OCI-LY1 (cell line): ENCODE results near the gene SLC6A7.

ENCODE experiments used
- H2AFZ ChIP-seq: fragments of 200-600 bp; sonication (generic), shearing (Covaris generic); 2 replicates; pipeline ENCODE4 v1.6.0; 2014; ENCODE audit warnings: antibody characterized with exemption, mild to moderate bottlenecking, low read length
- H3F3A ChIP-seq: fragments of 200-600 bp; sonication (generic), shearing (Covaris generic); 2 replicates; pipeline ENCODE4 v1.6.0; 2014; ENCODE audit warnings: mild to moderate bottlenecking, antibody characterized with exemption, low read length, moderate library complexity; ENCODE audit not compliant: insufficient read depth
- H3K27ac ChIP-seq: fragments of 200-600 bp; sonication (generic); 2 replicates; pipeline ENCODE4 v1.5.1; 2014; ENCODE audit warnings: low read length, mixed run types, mild to moderate bottlenecking, low read depth; ENCODE audit not compliant: poor library complexity, severe bottlenecking
- H3K27me3 ChIP-seq: fragments of 200-600 bp; sonication (generic); 2 replicates; pipeline ENCODE4 v1.6.0; 2014; ENCODE audit warnings: antibody characterized with exemption, mild to moderate bottlenecking, low read length, moderate library complexity; ENCODE audit not compliant: insufficient read depth
- H3K36me3 ChIP-seq: fragments of 200-600 bp; sonication (generic); 2 replicates; pipeline ENCODE4 v1.6.1; 2014; ENCODE audit warnings: mild to moderate bottlenecking, antibody characterized with exemption, low read length, moderate library complexity, mixed read lengths; ENCODE audit not compliant: insufficient read depth
- H3K4me1 ChIP-seq: fragments of 200-600 bp; sonication (generic); 2 replicates; pipeline ENCODE4 v1.5.1; 2014; ENCODE audit warnings: mild to moderate bottlenecking, low read length, moderate library complexity; ENCODE audit not compliant: insufficient read depth, severe bottlenecking
- H3K4me2 ChIP-seq: fragments of 200-600 bp; sonication (generic), shearing (Covaris generic); 2 replicates; pipeline ENCODE4 v1.6.1; 2014; ENCODE audit warnings: low read length
- H3K4me3 ChIP-seq: fragments of 200-600 bp; sonication (generic); 2 replicates; pipeline ENCODE4 v1.5.1; 2014; ENCODE audit warnings: low read length, low read depth, mild to moderate bottlenecking, mixed read lengths; ENCODE audit not compliant: poor library complexity, severe bottlenecking
- H3K79me2 ChIP-seq: fragments of 200-600 bp; shearing (Covaris generic); 2 replicates; pipeline ENCODE4 v1.6.1; 2016; ENCODE audit warnings: mixed run types, low read length, mixed read lengths; ENCODE audit not compliant: insufficient read depth
- H3K9ac ChIP-seq: fragments of 200-600 bp; sonication (generic), shearing (Covaris generic); 2 replicates; pipeline ENCODE4 v1.6.1; 2014; ENCODE audit warnings: mild to moderate bottlenecking, low read length, mixed read lengths
- H3K9me2 ChIP-seq: fragments of 200-600 bp; sonication (generic), shearing (Covaris generic); 2 replicates; pipeline ENCODE4 v1.6.1; 2014; ENCODE audit warnings: low read depth, mild to moderate bottlenecking, low read length, mixed read lengths
- H3K9me3 ChIP-seq: fragments of 200-600 bp; shearing (Covaris generic); 2 replicates; pipeline ENCODE4 v1.6.1; 2014; ENCODE audit warnings: low read length, mixed read lengths
- H4K20me1 ChIP-seq: fragments of 200-600 bp; sonication (generic), shearing (Covaris generic); 2 replicates; pipeline ENCODE4 v1.6.0; 2016; ENCODE audit warnings: mild to moderate bottlenecking, low read length; ENCODE audit not compliant: insufficient read depth
- CTCF ChIP-seq: fragments of 200-600 bp; sonication (generic), shearing (Covaris generic); IDR thresholded peaks from 2 replicates; pipeline ENCODE4 v1.5.1; 2017; ENCODE audit warnings: mild to moderate bottlenecking, antibody characterized with exemption, low read length, moderate library complexity, mixed read lengths
- EZH2 ChIP-seq: fragments of 200-600 bp; sonication (generic), shearing (Covaris generic); IDR thresholded peaks from 2 replicates; pipeline ENCODE4 v1.8.0; 2017; ENCODE audit warnings: borderline replicate concordance, mixed run types, mild to moderate bottlenecking, antibody characterized with exemption, low read length, moderate library complexity, mixed read lengths

Gene SLC6A7

GRCh38 chr5:150144246-150144801 lies 45.5 kb upstream of the SLC6A7 start:
- no peaks in the 10 kb centered on the region for H3F3A ChIP-seq
- H3K9ac ChIP-seq = no peak overlapping the region
- H3K9me3 ChIP-seq = no peaks in the 10 kb centered on the region
- H4K20me1 ChIP-seq = no peaks in the 10 kb centered on the region
- no peak overlapping the region for H3K4me3 ChIP-seq
- no peak overlapping the region for H3K27ac ChIP-seq
- H3K4me2 ChIP-seq = no peak overlapping the region
- H3K4me1 ChIP-seq = no peaks in the 10 kb centered on the region
- H3K79me2 ChIP-seq = no peaks in the 10 kb centered on the region
- H3K9me2 ChIP-seq = no peaks in the 10 kb centered on the region
- TF ChIP-seq EZH2 (no peak), CTCF (no peak)
- peaks cover 10% of the 10 kb centered on the region; the same call in 1 of the 2 replicates for H3K27me3 ChIP-seq
- H2AFZ ChIP-seq = no peak overlapping the region
- no peaks in the 10 kb centered on the region for H3K36me3 ChIP-seq

GRCh38 chr5:150144879-150145278 lies 45.0 kb upstream of the SLC6A7 start:
- no peaks in the 10 kb centered on the region for H3K9me2 ChIP-seq
- no peak overlapping the region for H3K27ac ChIP-seq
- H3K9me3 ChIP-seq = no peaks in the 10 kb centered on the region
- no peak overlapping the region for H3K4me3 ChIP-seq
- H3K9ac ChIP-seq = no peak overlapping the region
- peaks cover 10% of the 10 kb centered on the region; the same call in 1 of the 2 replicates for H3K27me3 ChIP-seq
- H3K79me2 ChIP-seq = no peaks in the 10 kb centered on the region
- H3K36me3 ChIP-seq = no peaks in the 10 kb centered on the region
- H3K4me1 ChIP-seq = no peaks in the 10 kb centered on the region
- H2AFZ ChIP-seq = no peak overlapping the region
- H3F3A ChIP-seq = no peaks in the 10 kb centered on the region
- TF ChIP-seq EZH2 (no peak), CTCF (no peak)
- no peaks in the 10 kb centered on the region for H4K20me1 ChIP-seq
- no peak overlapping the region for H3K4me2 ChIP-seq

- TF ChIP-seq CTCF (no peak), EZH2 (no peak)
- Histone ChIP-seq H3K27ac (no peak overlapping the region), H3K9me2 (no peaks in the 10 kb centered on the region)
Measured at GRCh38 chr5:150146235-150146634, 43.6 kb upstream of the SLC6A7 start.

More at GRCh38 chr5:150146235-150146634, 43.6 kb upstream of the SLC6A7 start:
- H3K4me2 ChIP-seq = no peak overlapping the region
- H3K4me1 ChIP-seq = no peaks in the 10 kb centered on the region
- no peaks in the 10 kb centered on the region for H3K9me3 ChIP-seq
- no peak overlapping the region for H3K4me3 ChIP-seq
- no peaks in the 10 kb centered on the region for H3K79me2 ChIP-seq
- H3K27me3 ChIP-seq = peaks cover 10% of the 10 kb centered on the region; the same call in 1 of the 2 replicates
- no peaks in the 10 kb centered on the region for H4K20me1 ChIP-seq
- H3K9ac ChIP-seq = no peak overlapping the region
- no peak overlapping the region for H2AFZ ChIP-seq
- H3F3A ChIP-seq = no peaks in the 10 kb centered on the region
- H3K36me3 ChIP-seq = no peaks in the 10 kb centered on the region
